ENCODE data around the gene GALNT12. TPM values are rescaled to one million over a fixed set of nuclear protein-coding genes. Genes with fewer than 3 reads are reported as not detected.

GALNT12 gene
- total RNA-seq, 5 donors from 2014 or later (not counting 1 experiment from before 2014, with no cell fraction given) = 9.5 to 11.7 (median 11.6) TPM

- H3K9me3 ChIP-seq = no peaks in the 10 kb centered on the region
Measured at GRCh38 chr9:98794802-98795201, 12.7 kb upstream of the GALNT12 start.

DNA sequence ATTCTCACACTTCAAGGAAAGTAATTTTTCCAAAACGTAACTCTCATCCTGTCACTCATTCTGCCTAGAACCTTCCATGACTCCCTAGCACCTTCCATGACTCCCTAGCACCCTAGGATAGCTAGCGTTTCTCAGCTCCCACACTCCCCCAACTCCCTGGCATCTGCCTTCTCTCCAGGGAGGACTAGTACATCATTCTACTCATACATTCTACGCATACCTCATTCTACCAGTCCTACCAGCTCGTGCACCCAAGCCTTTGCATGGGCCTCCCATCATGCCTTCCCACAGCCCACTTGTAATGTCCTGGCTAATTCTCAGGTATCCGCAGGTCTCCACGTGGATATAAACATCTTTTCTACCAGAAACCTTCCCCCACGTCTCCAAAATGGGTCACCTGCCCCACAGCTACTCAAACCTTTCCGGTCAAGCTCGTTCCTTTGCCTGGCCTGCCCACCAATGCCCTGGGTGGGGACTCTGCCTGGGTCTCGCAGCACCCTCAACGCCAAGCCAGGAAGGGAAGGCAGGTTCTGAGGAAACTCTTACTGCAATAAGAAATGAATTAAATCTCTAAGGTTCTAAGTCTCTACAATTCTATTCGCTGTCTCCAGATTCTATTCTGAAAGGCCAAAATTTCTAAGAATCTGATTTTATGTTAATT lies 12.0 kb upstream of the GALNT12 start:
- ChIA-PET POLR2A (no interaction called here), CTCF (interaction anchor here in 1 of 2 donors (0.6 to 1.0 kb wide), 2 partner anchors 20 to 1421 kb away, joined by 3 read pairs; no protein-coding TSS in a partner anchor)
- Mint-ChIP-seq H3K27me3 (no peaks in the 10 kb centered on the region), H3K4me3 (peak overlapping the region; percentile 75 to 91 (median 79)), H3K27ac (peak overlapping the region in 1 of 2 donors; percentile 9), H3K4me1 (peaks cover 36 to 52% (median 45%) of the 10 kb centered on the region in 3 donors), H3K9me3 (peaks cover 0 to 11% (median 9%) of the 10 kb centered on the region in 3 donors), H3K36me3 (peaks cover 3% of the 10 kb centered on the region)
- ATAC-seq (replicated peaks in 1 of 4) (no peak), DNase-seq (no peak)
- WGBS (ENCODE audit: insufficient coverage) = 89% methylated on average over 7 of the region's 12 CpGs
- Histone ChIP-seq H3K27me3 (replicated peaks in 1 of 2; ENCODE audit: control insufficient read depth in 2 of 2, extremely low read depth in 1 of 2, insufficient read depth in 2 of 2, low read length in 1 of 2) (no peaks in the 10 kb centered on the region), H3K9me3 (no peaks in the 10 kb centered on the region), H3K27ac (ENCODE audit: low read length) (no peak overlapping the region), H3K4me3 (ENCODE audit: control insufficient read depth in 1 of 2, extremely low read depth in 1 of 2, low read length in 1 of 2) (peak overlapping the region; percentile 36 to 68), H3K4me1 (ENCODE audit: control insufficient read depth in 1 of 2, extremely low read depth in 1 of 2, insufficient read depth in 2 of 2, low read length in 2 of 2) (peaks cover 2 to 28% of the 10 kb centered on the region in 2 experiments), H3K36me3 (ENCODE audit: control insufficient read depth in 2 of 2, extremely low read depth in 1 of 2, insufficient read depth in 1 of 2, low read length in 1 of 2) (no peaks in the 10 kb centered on the region)

More at GRCh38 chr9:98794802-98795201, 12.7 kb upstream of the GALNT12 start:
- Mint-ChIP-seq H3K36me3 (peaks cover 3% of the 10 kb centered on the region), H3K9me3 (peaks cover 0 to 11% (median 9%) of the 10 kb centered on the region in 3 donors), H3K4me3 (peak overlapping the region; percentile 75 to 91 (median 79)), H3K4me1 (peaks cover 36 to 52% (median 45%) of the 10 kb centered on the region in 3 donors), H3K27ac (peak overlapping the region in 1 of 2 donors; percentile 21), H3K27me3 (no peaks in the 10 kb centered on the region)
- DNase-seq = no peak
- ChIA-PET POLR2A (no interaction called here), CTCF (no interaction called here)
- Histone ChIP-seq H3K4me1 (ENCODE audit: control insufficient read depth in 1 of 2, extremely low read depth in 1 of 2, insufficient read depth in 2 of 2, low read length in 2 of 2) (peaks cover 2 to 28% of the 10 kb centered on the region in 2 experiments), H3K27ac (ENCODE audit: low read length) (no peak overlapping the region), H3K4me3 (ENCODE audit: control insufficient read depth in 1 of 2, extremely low read depth in 1 of 2, low read length in 1 of 2) (no peak overlapping the region), H3K36me3 (ENCODE audit: control insufficient read depth in 2 of 2, extremely low read depth in 1 of 2, insufficient read depth in 1 of 2, low read length in 1 of 2) (peaks cover 0 to 3% of the 10 kb centered on the region in 2 donors), H3K27me3 (replicated peaks in 1 of 2; ENCODE audit: control insufficient read depth in 2 of 2, extremely low read depth in 1 of 2, insufficient read depth in 2 of 2, low read length in 1 of 2) (no peaks in the 10 kb centered on the region)
- WGBS (ENCODE audit: insufficient coverage) = 92% methylated on average over 3 of the region's 3 CpGs
- no peak for ATAC-seq (replicated peaks in 1 of 4)

DNA sequence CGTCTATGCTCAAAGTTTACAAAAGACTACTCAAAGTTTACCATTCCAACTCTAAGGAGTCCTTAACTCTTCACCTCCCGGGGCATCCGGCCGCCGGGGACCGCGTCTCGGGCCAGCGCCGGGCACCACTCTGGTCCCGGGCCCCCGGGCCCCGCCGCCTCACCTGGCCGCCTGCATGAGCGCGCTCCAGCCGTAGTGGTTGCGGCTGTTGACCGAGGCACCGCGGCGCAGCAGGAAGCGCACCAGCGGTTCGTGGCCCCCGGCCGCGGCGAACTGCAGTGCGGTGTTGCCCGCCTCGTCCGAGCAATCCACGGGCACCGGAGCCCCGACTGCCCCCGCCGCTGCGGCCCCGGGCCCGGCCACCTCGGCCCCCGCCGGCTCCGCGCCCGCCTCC lies 11.5 kb upstream of the GALNT12 start:
- DNase-seq (peak in 5 of 35 experiments; percentile 6 to 27 (median 16)), ATAC-seq (replicated peaks in 1 of 4) (peak; percentile 21 to 50 (median 30))
- Mint-ChIP-seq H3K4me1 (peaks cover 36 to 49% (median 42%) of the 10 kb centered on the region in 3 donors), H3K27ac (peak overlapping the region in 1 of 2 donors; percentile 9), H3K4me3 (peak overlapping the region; percentile 75 to 91 (median 79)), H3K9me3 (peaks cover 0 to 11% (median 9%) of the 10 kb centered on the region in 3 donors), H3K36me3 (peaks cover 3% of the 10 kb centered on the region), H3K27me3 (no peaks in the 10 kb centered on the region)
- under 1% methylated on average over 47 of the region's 48 CpGs for WGBS (ENCODE audit: insufficient coverage)
- H3K27ac ChIP-seq (ENCODE audit: low read length) = no peak overlapping the region
- peak overlapping the region; percentile 36 to 68 for H3K4me3 ChIP-seq (ENCODE audit: control insufficient read depth in 1 of 2, extremely low read depth in 1 of 2, low read length in 1 of 2)
- H3K27me3 ChIP-seq (replicated peaks in 1 of 2; ENCODE audit: control insufficient read depth in 2 of 2, extremely low read depth in 1 of 2, insufficient read depth in 2 of 2, low read length in 1 of 2) = no peaks in the 10 kb centered on the region
- peaks cover 2 to 26% of the 10 kb centered on the region in 2 experiments for H3K4me1 ChIP-seq (ENCODE audit: control insufficient read depth in 1 of 2, extremely low read depth in 1 of 2, insufficient read depth in 2 of 2, low read length in 2 of 2)
- H3K36me3 ChIP-seq (ENCODE audit: control insufficient read depth in 2 of 2, extremely low read depth in 1 of 2, insufficient read depth in 1 of 2, low read length in 1 of 2) = no peaks in the 10 kb centered on the region
- no peaks in the 10 kb centered on the region for H3K9me3 ChIP-seq
- ChIA-PET CTCF (interaction anchor here in 1 of 2 donors (1.0 kb wide), 1 partner anchor 21 kb away, joined by 3 read pairs; no protein-coding TSS in a partner anchor), POLR2A (no interaction called here)

DNA sequence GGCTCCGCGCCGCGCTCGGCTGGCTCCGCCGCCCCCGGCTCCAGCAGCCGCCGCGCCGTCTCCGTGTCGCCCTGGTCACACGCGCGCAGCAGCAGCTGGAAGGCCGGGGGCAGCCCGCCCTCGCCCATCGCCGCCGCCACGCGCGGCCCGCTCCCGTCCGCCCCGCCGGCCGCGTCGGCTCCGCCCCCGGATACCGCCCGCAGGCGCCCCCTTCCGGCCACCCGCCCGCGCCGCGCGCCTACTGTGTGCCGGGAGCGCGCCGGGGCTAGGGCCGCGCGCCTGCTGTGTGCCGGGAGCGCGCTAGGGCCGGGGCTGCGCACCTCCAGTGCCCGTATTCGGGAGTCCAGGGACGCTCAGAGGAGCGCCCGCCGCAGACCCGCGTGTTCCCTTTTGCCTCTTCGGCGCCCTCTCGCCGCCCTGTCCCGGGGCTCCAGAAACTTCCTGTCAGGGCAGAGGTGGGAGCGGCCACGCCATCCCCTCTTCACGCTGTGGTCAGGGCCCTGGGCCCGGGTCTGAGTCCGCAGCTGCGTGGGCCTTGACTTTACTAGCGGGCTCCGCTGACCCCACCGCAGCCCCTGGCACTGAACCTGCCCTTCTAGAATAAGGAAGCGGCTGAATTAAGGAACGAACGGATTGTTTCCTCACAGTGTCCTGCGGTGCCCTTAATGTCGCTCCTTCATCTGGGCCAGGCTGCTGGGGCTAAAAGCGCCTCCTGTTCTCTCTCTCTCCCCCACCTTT lies 10.9 kb upstream of the GALNT12 start, which contains the start of gene ANKS6:
TSS of gene ANKS6 (minus strand) at position 192 of the 738 bp plus-strand sequence. CDS start at position 128, 64 bp downstream.
- ATAC-seq (replicated peaks in 1 of 4) (peak; percentile 93 to 96 (median 94)), DNase-seq (peak; percentile 41 to 90 (median 74))
- ChIA-PET CTCF (no interaction called here), POLR2A (no interaction called here)
- Mint-ChIP-seq H3K27ac (peak within 1 kb of the TSS; percentile 81 to 82), H3K4me1 (peaks cover 30 to 44% (median 37%) of the 10 kb centered on the region in 3 donors), H3K36me3 (peaks cover 3% of the 10 kb centered on the region), H3K9me3 (peaks cover 0 to 11% (median 9%) of the 10 kb centered on the region in 3 donors), H3K27me3 (no peaks in the 10 kb centered on the region), H3K4me3 (peak within 1 kb of the TSS; percentile 83 to 91 (median 88))
- WGBS (ENCODE audit: insufficient coverage) = under 1% methylated on average over 80 of the region's 86 CpGs
- Histone ChIP-seq H3K27me3 (replicated peaks in 1 of 2; ENCODE audit: control insufficient read depth in 2 of 2, extremely low read depth in 1 of 2, insufficient read depth in 2 of 2, low read length in 1 of 2) (peaks cover 0 to 3% of the 10 kb centered on the region in 2 experiments), H3K36me3 (ENCODE audit: control insufficient read depth in 2 of 2, extremely low read depth in 1 of 2, insufficient read depth in 1 of 2, low read length in 1 of 2) (no peaks in the 10 kb centered on the region), H3K4me1 (ENCODE audit: control insufficient read depth in 1 of 2, extremely low read depth in 1 of 2, insufficient read depth in 2 of 2, low read length in 2 of 2) (peaks cover 2 to 21% of the 10 kb centered on the region in 2 experiments), H3K9me3 (no peaks in the 10 kb centered on the region), H3K27ac (ENCODE audit: low read length) (peak within 1 kb of the TSS; percentile 72), H3K4me3 (ENCODE audit: control insufficient read depth in 1 of 2, extremely low read depth in 1 of 2, low read length in 1 of 2) (peak within 1 kb of the TSS; percentile 68 to 89)

DNA sequence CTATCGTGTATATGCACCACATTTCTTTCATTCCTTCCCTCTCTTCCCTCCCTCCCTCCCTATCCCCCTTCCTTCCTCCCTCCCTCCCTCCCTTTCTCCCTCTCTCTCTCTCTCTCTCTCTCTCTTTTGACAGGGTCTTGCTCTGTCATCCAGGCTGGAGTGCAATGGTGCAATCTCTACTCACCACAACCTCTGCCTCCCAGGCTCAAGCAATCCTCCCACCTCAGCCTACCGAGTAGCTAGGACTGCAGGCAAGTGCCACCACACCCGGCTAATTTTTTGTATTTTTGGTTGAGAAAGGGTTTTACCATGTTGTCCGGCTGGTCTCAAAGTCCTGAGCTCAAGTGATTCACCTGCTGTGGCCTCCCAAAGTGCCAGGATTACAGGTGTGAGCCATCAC lies 10.0 kb upstream of the GALNT12 start:
- peaks cover 3% of the 10 kb centered on the region for H3K36me3 Mint-ChIP-seq
- H3K27ac Mint-ChIP-seq = no peak overlapping the region
- H3K36me3 ChIP-seq (ENCODE audit: control insufficient read depth in 2 of 2, extremely low read depth in 1 of 2, insufficient read depth in 1 of 2, low read length in 1 of 2) = no peaks in the 10 kb centered on the region
- CTCF ChIA-PET = interaction anchor here in 1 of 2 donors (0.6 kb wide), 1 partner anchor 274 kb away, joined by 4 read pairs; no protein-coding TSS in a partner anchor
- peaks cover 24 to 36% (median 29%) of the 10 kb centered on the region in 3 donors for H3K4me1 Mint-ChIP-seq
- peaks cover 2 to 20% of the 10 kb centered on the region in 2 experiments for H3K4me1 ChIP-seq (ENCODE audit: control insufficient read depth in 1 of 2, extremely low read depth in 1 of 2, insufficient read depth in 2 of 2, low read length in 2 of 2)
- ATAC-seq (replicated peaks in 1 of 4) (no peak), DNase-seq (no peak)
- WGBS (ENCODE audit: insufficient coverage) = no CpG with 5 or more reads among the region's 4 CpGs
- no peak overlapping the region for H3K27ac ChIP-seq (ENCODE audit: low read length)
- peaks cover 0 to 2% of the 10 kb centered on the region in 2 donors for H3K27me3 Mint-ChIP-seq
- H3K4me3 ChIP-seq (ENCODE audit: control insufficient read depth in 1 of 2, extremely low read depth in 1 of 2, low read length in 1 of 2) = no peak overlapping the region
- H3K27me3 ChIP-seq (replicated peaks in 1 of 2; ENCODE audit: control insufficient read depth in 2 of 2, extremely low read depth in 1 of 2, insufficient read depth in 2 of 2, low read length in 1 of 2) = peaks cover 0 to 8% of the 10 kb centered on the region in 2 experiments
- peaks cover 0 to 11% (median 9%) of the 10 kb centered on the region in 3 donors for H3K9me3 Mint-ChIP-seq
- H3K4me3 Mint-ChIP-seq = peak overlapping the region; percentile 83 to 91 (median 88)
- H3K9me3 ChIP-seq = no peaks in the 10 kb centered on the region
- POLR2A ChIA-PET = no interaction called here

DNA sequence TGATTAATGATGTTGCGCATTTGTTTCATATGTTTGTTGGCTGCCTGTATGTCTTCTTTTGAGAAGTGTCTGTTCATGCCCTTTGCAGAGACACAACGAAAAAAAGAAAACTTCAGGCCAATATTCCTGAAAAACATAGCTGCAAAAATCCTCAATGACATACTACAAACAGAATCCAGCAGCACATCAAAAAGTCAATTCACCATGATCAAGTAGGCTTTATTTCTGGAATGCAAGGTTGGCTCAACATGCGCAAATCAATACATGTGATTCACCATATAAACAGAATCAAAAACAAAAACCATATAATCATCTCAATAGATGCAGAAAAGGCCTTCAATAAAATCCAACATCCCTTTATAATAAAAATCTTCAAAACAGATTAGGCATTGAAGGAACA lies 9.2 kb upstream of the GALNT12 start:
- 92% methylated on average over 2 of the region's 3 CpGs for WGBS (ENCODE audit: insufficient coverage)
- Mint-ChIP-seq H3K27me3 (peaks cover under 1 to 2% of the 10 kb centered on the region in 2 donors), H3K27ac (peak overlapping the region in 1 of 2 donors; percentile 10), H3K4me1 (peaks cover 23 to 28% (median 27%) of the 10 kb centered on the region in 3 donors), H3K9me3 (peaks cover 0 to 11% (median 9%) of the 10 kb centered on the region in 3 donors), H3K4me3 (peak overlapping the region; percentile 57 to 91 (median 88)), H3K36me3 (peaks cover 3% of the 10 kb centered on the region)
- Histone ChIP-seq H3K9me3 (no peaks in the 10 kb centered on the region), H3K4me3 (ENCODE audit: control insufficient read depth in 1 of 2, extremely low read depth in 1 of 2, low read length in 1 of 2) (no peak overlapping the region), H3K27ac (ENCODE audit: low read length) (no peak overlapping the region), H3K27me3 (replicated peaks in 1 of 2; ENCODE audit: control insufficient read depth in 2 of 2, extremely low read depth in 1 of 2, insufficient read depth in 2 of 2, low read length in 1 of 2) (peaks cover 0 to 14% of the 10 kb centered on the region in 2 experiments), H3K36me3 (ENCODE audit: control insufficient read depth in 2 of 2, extremely low read depth in 1 of 2, insufficient read depth in 1 of 2, low read length in 1 of 2) (no peaks in the 10 kb centered on the region), H3K4me1 (ENCODE audit: control insufficient read depth in 1 of 2, extremely low read depth in 1 of 2, insufficient read depth in 2 of 2, low read length in 2 of 2) (peaks cover 2 to 20% of the 10 kb centered on the region in 2 experiments)
- ATAC-seq (replicated peaks in 1 of 4) (no peak), DNase-seq (no peak)
- ChIA-PET POLR2A (no interaction called here), CTCF (no interaction called here)
